ENCODE results near the gene PITX1.
"Not testable (repeated sequence)": the region's sequence is repeated elsewhere in the genome, so short reads cannot be mapped to it uniquely, and the experiment has no call there.

PITX1 gene

GRCh38 chr5:134997015-134997414 lies 37.0 kb downstream of the PITX1 start:
- TF ChIP-seq CTCF (IDR thresholded peaks at IDR 0.05; ENCODE audit: low read depth, low read length, missing control alignments): no peak
- H3K4me3 ChIP-seq (ENCODE audit: low read depth, low read length): no peak overlapping the region
- no peak for DNase-seq (ENCODE audit: low read depth)
- in situ Hi-C loops (cut with HindIII; ENCODE audit: low sequenced_read_pairs): no loop called here

GRCh38 chr5:134995850-134996402 lies 38.1 kb downstream of the PITX1 start:
- DNase-seq (ENCODE audit: low read depth): no peak
- H3K4me3 ChIP-seq (ENCODE audit: low read depth, low read length): no peak overlapping the region
- TF ChIP-seq CTCF (IDR thresholded peaks at IDR 0.05; ENCODE audit: low read depth, low read length, missing control alignments): no peak
- in situ Hi-C loops (cut with HindIII; ENCODE audit: low sequenced_read_pairs): no loop called here

GRCh38 chr5:134994560-134995156 lies 39.4 kb downstream of the PITX1 start:
- no peak for DNase-seq (ENCODE audit: low read depth)
- H3K4me3 ChIP-seq (ENCODE audit: low read depth, low read length): no peak overlapping the region
- in situ Hi-C loops (cut with HindIII; ENCODE audit: low sequenced_read_pairs): no loop called here
- TF ChIP-seq CTCF (IDR thresholded peaks at IDR 0.05; ENCODE audit: low read depth, low read length, missing control alignments): no peak

GRCh38 chr5:134993161-134993560 lies 40.9 kb downstream of the PITX1 start:
- DNase-seq (ENCODE audit: low read depth): no peak
- in situ Hi-C loops (cut with HindIII; ENCODE audit: low sequenced_read_pairs): no loop called here
- H3K4me3 ChIP-seq (ENCODE audit: low read depth, low read length): no peak overlapping the region
- no peak for TF ChIP-seq CTCF (IDR thresholded peaks at IDR 0.05; ENCODE audit: low read depth, low read length, missing control alignments)

- in situ Hi-C loops (cut with HindIII; ENCODE audit: low sequenced_read_pairs): no loop called here
- no peak for TF ChIP-seq CTCF (IDR thresholded peaks at IDR 0.05; ENCODE audit: low read depth, low read length, missing control alignments)
- no peak for DNase-seq (ENCODE audit: low read depth)
- no peak overlapping the region for H3K4me3 ChIP-seq (ENCODE audit: low read depth, low read length)
These were observed 41.9 kb downstream of the PITX1 start for GRCh38 chr5:134992148-134992547.

- in situ Hi-C loops (cut with HindIII; ENCODE audit: low sequenced_read_pairs); H3K4me3 ChIP-seq (ENCODE audit: low read depth, low read length); DNase-seq (ENCODE audit: low read depth): not testable (repeated sequence)
These were observed 43.8 kb downstream of the PITX1 start for GRCh38 chr5:134990183-134990582.

- in situ Hi-C loops (cut with HindIII; ENCODE audit: low sequenced_read_pairs): no loop called here
- TF ChIP-seq CTCF (IDR thresholded peaks at IDR 0.05; ENCODE audit: low read depth, low read length, missing control alignments): no peak
- DNase-seq (ENCODE audit: low read depth): no peak
- H3K4me3 ChIP-seq (ENCODE audit: low read depth, low read length): no peak overlapping the region
These were observed 44.7 kb downstream of the PITX1 start for GRCh38 chr5:134989266-134989830.
